ENCODE measurements around the gene AGMAT. TPM values are rescaled to one million over a fixed set of nuclear protein-coding genes. Genes with fewer than 3 reads are reported as not detected.

Gene AGMAT
- total RNA-seq, 1 donor from 2014 or later, result 8.1 TPM

DNA sequence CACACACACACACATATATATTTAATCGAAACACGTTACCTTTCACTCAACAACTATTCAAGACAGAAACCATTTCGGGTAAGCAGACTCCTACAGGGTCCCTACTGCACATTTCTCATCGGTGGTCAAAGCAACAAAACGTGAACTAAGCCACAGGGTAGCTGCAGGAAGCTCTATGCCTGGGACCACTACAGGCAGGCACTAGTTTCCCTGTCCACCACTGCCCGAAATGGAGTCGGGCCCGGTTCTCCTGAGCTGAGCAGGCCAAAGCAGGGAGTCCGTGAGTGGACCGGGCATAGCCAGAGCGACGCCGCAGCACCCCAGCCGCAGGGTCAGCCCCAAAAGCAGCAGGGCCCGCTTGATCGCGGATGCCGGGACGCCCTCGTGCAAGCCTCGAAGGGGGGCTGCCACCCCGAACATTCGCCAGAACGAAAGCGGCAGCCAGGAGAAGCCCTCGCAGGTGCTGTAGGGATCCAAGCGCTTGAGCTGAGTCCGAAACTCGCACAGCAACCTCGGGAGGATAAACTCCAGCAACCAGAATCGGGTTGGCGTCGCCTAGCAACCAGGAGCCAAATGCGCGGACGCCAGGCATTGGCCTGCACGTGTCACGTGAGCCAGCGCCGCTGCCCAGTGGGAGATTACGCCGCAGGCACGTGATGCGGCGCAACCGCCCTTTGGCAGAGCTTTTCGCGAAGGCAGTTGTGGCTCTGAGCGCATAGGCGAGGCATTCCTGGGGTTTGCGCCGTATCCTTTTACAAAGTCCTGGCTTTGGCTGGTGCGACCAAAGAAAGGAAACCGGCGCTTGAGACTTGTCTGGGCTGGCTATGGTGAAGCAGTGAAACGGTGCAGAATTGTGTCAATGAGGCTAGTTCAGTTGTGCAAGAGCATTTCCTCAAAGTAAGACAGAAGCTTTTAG, 18.5 kb upstream of the AGMAT start:
- Mint-ChIP-seq H3K4me3 (peak overlapping the region; percentile 85), H3K27me3 (no peaks in the 10 kb centered on the region), H3K27ac (peak overlapping the region; percentile 81), H3K9me3 (no peaks in the 10 kb centered on the region), H3K4me1 (peaks cover 14% of the 10 kb centered on the region), H3K36me3 (ENCODE audit: low read depth) (no peaks in the 10 kb centered on the region)
- DNase-seq, result peak; percentile 87
- TF ChIP-seq CTCF (IDR thresholded peaks at IDR 0.05), result no peak
- peak; percentile 94 for ATAC-seq (ENCODE audit: low read depth)
- intact Hi-C loops (cut with micrococcal nuclease), result loop anchor here (1.0 to 5.0 kb wide), 6 partner anchors 14 to 94 kb away; partner anchors contain the start of genes DDI2 and PLEKHM2
- POLR2A ChIA-PET, result interaction anchor here (0.7 to 2.6 kb wide), 17 partner anchors 9 to 837 kb away, joined by 3 to 70 read pairs (median 7); partner anchors contain the start of genes AGMAT, DDI2, DNAJC16 and NECAP2
- CTCF ChIA-PET, result interaction anchor here (0.6 to 1.2 kb wide), 4 partner anchors 9 to 88 kb away, joined by 3 read pairs; no protein-coding TSS in a partner anchor

DNA sequence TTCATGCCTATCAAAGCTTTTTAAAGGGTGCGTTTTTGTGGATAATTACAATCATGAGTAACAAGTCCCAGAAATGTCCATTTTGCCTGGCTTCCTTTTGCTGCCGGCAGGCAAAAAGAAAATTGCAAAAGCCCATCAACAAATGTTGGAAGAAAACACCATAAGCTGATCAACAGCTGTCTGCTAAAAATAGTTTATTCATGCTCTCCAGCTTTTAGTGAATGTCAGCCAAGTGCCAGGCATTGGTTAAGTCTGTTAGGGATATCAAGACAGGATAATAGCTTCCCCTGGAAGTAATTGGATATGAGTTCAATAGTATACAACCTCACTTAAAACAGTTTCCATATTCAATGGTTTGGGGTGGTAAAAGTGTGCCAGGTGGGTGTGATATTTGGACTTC, 13.6 kb upstream of the AGMAT start:
- intact Hi-C loops (cut with micrococcal nuclease), result no loop called here
- ChIA-PET CTCF (interaction anchor here (0.6 to 1.4 kb wide), 3 partner anchors 14 to 143 kb away, joined by 3 read pairs; no protein-coding TSS in a partner anchor), POLR2A (no interaction called here)
- H3K4me1 Mint-ChIP-seq, result peaks cover 6% of the 10 kb centered on the region
- H3K4me3 Mint-ChIP-seq, result no peak overlapping the region
- no peak for DNase-seq
- no peaks in the 10 kb centered on the region for H3K27me3 Mint-ChIP-seq
- no peak for TF ChIP-seq CTCF (IDR thresholded peaks at IDR 0.05)
- no peaks in the 10 kb centered on the region for H3K9me3 Mint-ChIP-seq
- H3K36me3 Mint-ChIP-seq (ENCODE audit: low read depth), result no peaks in the 10 kb centered on the region
- no peak for ATAC-seq (ENCODE audit: low read depth)
- no peak overlapping the region for H3K27ac Mint-ChIP-seq

- ChIA-PET POLR2A (interaction anchor here (0.6 to 1.0 kb wide), 4 partner anchors 12 to 89 kb away, joined by 3 to 11 read pairs (median 3); no protein-coding TSS in a partner anchor), CTCF (interaction anchor here (1.0 to 2.5 kb wide), 2 partner anchors 14 to 145 kb away, joined by 3 to 11 read pairs; no protein-coding TSS in a partner anchor)
- intact Hi-C loops (cut with micrococcal nuclease), result loop anchor here (1.0 kb wide), 1 partner anchor 145 kb away; no protein-coding TSS in a partner anchor
- H3K36me3 Mint-ChIP-seq (ENCODE audit: low read depth), result no peaks in the 10 kb centered on the region
- H3K27me3 Mint-ChIP-seq, result no peaks in the 10 kb centered on the region
- ATAC-seq (ENCODE audit: low read depth) (no peak), DNase-seq (no peak)
- no peak for TF ChIP-seq CTCF (IDR thresholded peaks at IDR 0.05)
- no peak overlapping the region for H3K4me3 Mint-ChIP-seq
- no peaks in the 10 kb centered on the region for H3K4me1 Mint-ChIP-seq
- no peak overlapping the region for H3K27ac Mint-ChIP-seq
- no peaks in the 10 kb centered on the region for H3K9me3 Mint-ChIP-seq
Measured at GRCh38 chr1:15595809-15596617, 11.2 kb upstream of the AGMAT start.

- no peaks in the 10 kb centered on the region for H3K9me3 Mint-ChIP-seq
- ATAC-seq (ENCODE audit: low read depth) (no peak), DNase-seq (no peak)
- H3K4me3 Mint-ChIP-seq, result no peak overlapping the region
- H3K36me3 Mint-ChIP-seq (ENCODE audit: low read depth), result peaks cover 11% of the 10 kb centered on the region
- POLR2A ChIA-PET, result interaction anchor here (0.6 to 1.0 kb wide), 3 partner anchors 13 to 24 kb away, joined by 3 to 9 read pairs (median 4); no protein-coding TSS in a partner anchor
- no peak for TF ChIP-seq CTCF (IDR thresholded peaks at IDR 0.05)
- H3K27me3 Mint-ChIP-seq, result no peaks in the 10 kb centered on the region
- intact Hi-C loops (cut with micrococcal nuclease), result no loop called here
- CTCF ChIA-PET, result no interaction called here
- no peak overlapping the region for H3K27ac Mint-ChIP-seq
- H3K4me1 Mint-ChIP-seq, result no peaks in the 10 kb centered on the region
Measured at GRCh38 chr1:15592285-15592684, 7.4 kb upstream of the AGMAT start.
